GM23338 (cell line): ENCODE measurements around the gene DECR2. TPM values are rescaled to one million over a fixed set of nuclear protein-coding genes. Genes with fewer than 3 reads are reported as not detected.

ENCODE experiments used
- ATAC-seq: fragments of 200-7000 bp; cut with Tn5 transposase; 3 replicates; pipeline ENCODE4 v1.9.1; 2020
- DNase-seq: peaks from one replicate; pipeline ENCODE4 v3.0.0-alpha.2; 2015; ENCODE audit warnings: low spot score
- H2AFZ ChIP-seq: fragments of 200-600 bp; sonication (generic); 2 replicates; pipeline ENCODE4 v1.8.0; 2016; ENCODE audit warnings: antibody characterized with exemption, mild to moderate bottlenecking, moderate library complexity
- H3F3A ChIP-seq: fragments of 200-600 bp; sonication (generic); replicated peaks from 2 replicates; pipeline ENCODE4 v1.8.0; 2017; ENCODE audit warnings: antibody characterized with exemption, mixed run types, low read depth
- H3K27ac ChIP-seq: fragments of 200-600 bp; sonication (generic); 2 replicates; pipeline ENCODE4 v1.6.1; 2016; ENCODE audit warnings: low read depth
- H3K27me3 ChIP-seq: fragments of 200-600 bp; sonication (generic); 2 replicates; pipeline ENCODE4 v1.8.0; 2016; ENCODE audit warnings: mild to moderate bottlenecking, mixed run types, moderate library complexity; ENCODE audit not compliant: insufficient read depth
- H3K36me3 ChIP-seq: fragments of 200-600 bp; sonication (generic); 2 replicates; pipeline ENCODE4 v1.8.0; 2016; ENCODE audit warnings: mild to moderate bottlenecking; ENCODE audit not compliant: insufficient read depth
- H3K4me1 ChIP-seq: fragments of 200-600 bp; sonication (generic); 2 replicates; pipeline ENCODE4 v1.8.0; 2016; ENCODE audit warnings: mild to moderate bottlenecking, moderate library complexity; ENCODE audit not compliant: insufficient read depth
- H3K4me2 ChIP-seq: fragments of 200-600 bp; sonication (generic); 2 replicates; pipeline ENCODE4 v1.7.1; 2017; ENCODE audit warnings: mixed run types
- H3K4me3 ChIP-seq: fragments of 200-600 bp; sonication (generic); 2 replicates; pipeline ENCODE4 v1.6.1; 2016; ENCODE audit warnings: mixed run types
- H3K79me2 ChIP-seq: fragments of 200-600 bp; sonication (generic); replicated peaks from 2 replicates; pipeline ENCODE4 v1.8.0; 2017; ENCODE audit warnings: mild to moderate bottlenecking; ENCODE audit not compliant: insufficient read depth
- H3K9me2 ChIP-seq: fragments of 200-600 bp; sonication (generic); 2 replicates; pipeline ENCODE4 v1.8.0; 2017; ENCODE audit not compliant: insufficient read depth
- H4K20me1 ChIP-seq: fragments of 200-600 bp; sonication (generic); replicated peaks from 2 replicates; pipeline ENCODE4 v1.8.0; 2017; ENCODE audit warnings: mild to moderate bottlenecking; ENCODE audit not compliant: insufficient read depth
- H3K27ac Mint-ChIP-seq: 2 replicates; pipeline ENCODE4 v1.8.0; 2020; ENCODE audit warnings: inconsistent platforms, mild to moderate bottlenecking, moderate library complexity, mixed read lengths
- H3K27me3 Mint-ChIP-seq: 3 replicates; pipeline ENCODE4 v1.8.0; 2022; ENCODE audit warnings: low read depth, mild to moderate bottlenecking, moderate library complexity, mixed read lengths, inconsistent platforms; ENCODE audit not compliant: insufficient read depth, poor library complexity
- H3K36me3 Mint-ChIP-seq: 3 replicates; pipeline ENCODE4 v1.8.0; 2021; ENCODE audit warnings: low read depth, mild to moderate bottlenecking, inconsistent platforms, moderate library complexity, mixed read lengths
- H3K4me1 Mint-ChIP-seq: 3 replicates; pipeline ENCODE4 v1.8.0; 2020; ENCODE audit warnings: mild to moderate bottlenecking, inconsistent platforms, mixed read lengths
- H3K4me3 Mint-ChIP-seq: 3 replicates; pipeline ENCODE4 v1.8.0; 2021; ENCODE audit warnings: moderate library complexity, mild to moderate bottlenecking, inconsistent platforms, mixed read lengths
- H3K9me3 Mint-ChIP-seq: 3 replicates; pipeline ENCODE4 v1.8.0; 2020; ENCODE audit warnings: moderate library complexity, mild to moderate bottlenecking, inconsistent platforms, mixed read lengths
- CTCF ChIP-seq, 2 experiments: fragments of 200-600 bp in 1 of 2; sonication (generic) in 1 of 2; conservative IDR thresholded peaks; 2 replicates each; pipeline versions ENCODE4 v1.5.1 to v1.6.1; 2016 to 2017; ENCODE audit warnings: antibody characterized with exemption in 2 of 2, low read depth in 2 of 2, mild to moderate bottlenecking in 2 of 2, moderate library complexity in 1 of 2
- ETS1 ChIP-seq: IDR thresholded peaks from 2 replicates; pipeline ENCODE4 v1.6.1; 2016; ENCODE audit warnings: antibody characterized with exemption
- EZH2 ChIP-seq: fragments of 200-600 bp; sonication (generic); IDR thresholded peaks from one replicate; pipeline ENCODE4 v1.8.0; 2017; ENCODE audit warnings: antibody characterized with exemption, mild to moderate bottlenecking, low read depth; ENCODE audit not compliant: unreplicated experiment
- EZH2phosphoT487 ChIP-seq: fragments of 200-600 bp; sonication (generic); IDR thresholded peaks from one replicate; pipeline ENCODE4 v1.8.1; 2018; ENCODE audit warnings: antibody characterized with exemption; ENCODE audit not compliant: unreplicated experiment
- JUNB ChIP-seq: IDR thresholded peaks from one replicate; pipeline ENCODE4 v1.6.1; 2016; ENCODE audit warnings: antibody characterized with exemption; ENCODE audit not compliant: unreplicated experiment
- STAT1 ChIP-seq: IDR thresholded peaks from one replicate; pipeline ENCODE4 v1.6.1; 2016; ENCODE audit warnings: antibody characterized with exemption; ENCODE audit not compliant: unreplicated experiment
- polyA plus RNA-seq: library from polyadenylated mRNA; unstranded; fragments of >200 nt; fragmentation: Nextera tagmentation; extraction: Ambion mirVana; gene quantifications from 2 replicates; pipeline ENCODE4 v1.2.1, GENCODE V29; 2016
- total RNA-seq: library from RNA; depleted of rRNA; stranded (reverse); fragments of >200 nt; shearing (Covaris generic); gene quantifications from 2 replicates; pipeline ENCODE4 v1.2.3, GENCODE V29; 2014

Gene DECR2
- total and polyA plus RNA-seq, 2 experiments from 2014 or later: 20.3 to 26.9 TPM

GRCh38 chr16:405548-406506 lies 4.1 kb downstream of the DECR2 start (continued):
- TF ChIP-seq CTCF (conservative IDR thresholded peaks at IDR 0.05; ENCODE audit: low read depth in 2 of 2): no peak
- no peak for TF ChIP-seq EZH2
- no peak for TF ChIP-seq EZH2phosphoT487
- no peak for TF ChIP-seq JUNB
- no peak for TF ChIP-seq STAT1

- no peak for DNase-seq
- H3K4me3 ChIP-seq: no peak overlapping the region
- Mint-ChIP-seq H3K27me3 (peaks cover 2% of the 10 kb centered on the region), H3K4me1 (no peaks in the 10 kb centered on the region), H3K9me3 (no peaks in the 10 kb centered on the region; the same call in 2 of the 3 replicates), H3K27ac (no peak overlapping the region), H3K36me3 (no peaks in the 10 kb centered on the region), H3K4me3 (no peak overlapping the region)
- peak; percentile 30 for ATAC-seq
- H3F3A ChIP-seq: 0 out of 2 replicates have a peak, but pooled peaks cover 8% of the 10 kb centered on the region
- H3K4me1 ChIP-seq: no peaks in the 10 kb centered on the region
- H3K36me3 ChIP-seq: no peaks in the 10 kb centered on the region; the same call in 1 of the 2 replicates
- H4K20me1 ChIP-seq: no peaks in the 10 kb centered on the region
- TF ChIP-seq ETS1 (no peak), CTCF (conservative IDR thresholded peaks at IDR 0.05; ENCODE audit: low read depth in 2 of 2) (peak in 1 of 2 experiments; percentile 35; a peak in 2 of 4 replicates)
- no peaks in the 10 kb centered on the region for H3K9me2 ChIP-seq
- no peak overlapping the region for H3K27ac ChIP-seq
- H2AFZ ChIP-seq: no peak overlapping the region
- peaks cover 5% of the 10 kb centered on the region; the same call in 1 of the 2 replicates for H3K79me2 ChIP-seq
- H3K4me2 ChIP-seq: no peak overlapping the region
- H3K27me3 ChIP-seq: no peaks in the 10 kb centered on the region
These were observed 5.6 kb downstream of the DECR2 start for GRCh38 chr16:407253-407652.
